Measurements from ENCODE around the gene PEAK1. TPM values are rescaled to one million over a fixed set of nuclear protein-coding genes. Genes with fewer than 3 reads are reported as not detected.

The PEAK1 gene
- total and polyA plus RNA-seq, 7 donors, result 4.0 to 32.1 (median 25.3) TPM

- intact Hi-C loops (cut with DNase I), result no loop called here
- WGBS, 3 donors, result 75 to 82% (median 77%) methylated on average over 7 of the region's 7 CpGs
Measured at GRCh38 chr15:77097248-77097721, 322.6 kb downstream of the PEAK1 start.

GRCh38 chr15:77096541-77096940 lies 323.4 kb downstream of the PEAK1 start:
- no peak for TF ChIP-seq CTCF (IDR thresholded peaks at IDR 0.05)
- no peak for DNase-seq
- Histone ChIP-seq H3K27me3 (ENCODE audit: insufficient read depth in 3 of 3, low read length in 2 of 3) (no peaks in the 10 kb centered on the region), H3K4me3 (no peak overlapping the region), H3K27ac (no peak overlapping the region), H3K36me3 (ENCODE audit: insufficient read depth in 1 of 2, low read depth in 1 of 2) (no peaks in the 10 kb centered on the region), H3K4me1 (no peaks in the 10 kb centered on the region), H3K9me3 (no peaks in the 10 kb centered on the region)
- intact Hi-C loops (cut with DNase I), result no loop called here
- no peak for ATAC-seq
- WGBS, 3 donors, result 87 to 91% (median 90%) methylated on average over 7 of the region's 7 CpGs

More at GRCh38 chr15:77097248-77097721, 322.6 kb downstream of the PEAK1 start:
- no peaks in the 10 kb centered on the region for H3K36me3 ChIP-seq (ENCODE audit: insufficient read depth in 1 of 2, low read depth in 1 of 2)
- no peak for ATAC-seq
- H3K9me3 ChIP-seq, result no peaks in the 10 kb centered on the region
- DNase-seq, result no peak
- H3K27me3 ChIP-seq (ENCODE audit: insufficient read depth in 3 of 3, low read length in 2 of 3), result no peaks in the 10 kb centered on the region
- no peaks in the 10 kb centered on the region for H3K4me1 ChIP-seq
- H3K27ac ChIP-seq, result no peak overlapping the region
- TF ChIP-seq CTCF (IDR thresholded peaks at IDR 0.05), result no peak
- no peak overlapping the region for H3K4me3 ChIP-seq

- Histone ChIP-seq H3K4me1 (no peaks in the 10 kb centered on the region), H3K27ac (no peak overlapping the region), H3K9me3 (no peaks in the 10 kb centered on the region), H3K27me3 (ENCODE audit: insufficient read depth in 3 of 3, low read length in 2 of 3) (no peaks in the 10 kb centered on the region), H3K4me3 (no peak overlapping the region), H3K36me3 (ENCODE audit: insufficient read depth in 1 of 2, low read depth in 1 of 2) (no peaks in the 10 kb centered on the region)
- 73 to 77% (median 73%) methylated on average over 4 of the region's 4 CpGs for WGBS, 3 donors
- DNase-seq (no peak), ATAC-seq (no peak)
- intact Hi-C loops (cut with DNase I), result no loop called here
- TF ChIP-seq CTCF (IDR thresholded peaks at IDR 0.05), result no peak
Measured at GRCh38 chr15:77096138-77096537, 323.8 kb downstream of the PEAK1 start.

- no peaks in the 10 kb centered on the region for H3K36me3 ChIP-seq (ENCODE audit: insufficient read depth in 1 of 2, low read depth in 1 of 2)
- no peaks in the 10 kb centered on the region for H3K9me3 ChIP-seq
- H3K4me3 ChIP-seq, result no peak overlapping the region
- no peak for TF ChIP-seq CTCF (IDR thresholded peaks at IDR 0.05)
- intact Hi-C loops (cut with DNase I), result loop anchor here in 1 of 2 donors (5.0 kb wide), 1 partner anchor 67 kb away; no protein-coding TSS in a partner anchor
- no peaks in the 10 kb centered on the region for H3K27me3 ChIP-seq (ENCODE audit: insufficient read depth in 3 of 3, low read length in 2 of 3)
- 72 to 96% (median 91%) methylated on average over 11 of the region's 11 CpGs for WGBS, 3 donors
- H3K27ac ChIP-seq, result no peak overlapping the region
- ATAC-seq, result no peak
- no peak for DNase-seq
- no peaks in the 10 kb centered on the region for H3K4me1 ChIP-seq
Measured at GRCh38 chr15:77094397-77095030, 325.4 kb downstream of the PEAK1 start.

- Histone ChIP-seq H3K9me3 (no peaks in the 10 kb centered on the region), H3K4me3 (no peak overlapping the region), H3K27ac (no peak overlapping the region), H3K36me3 (ENCODE audit: insufficient read depth in 1 of 2, low read depth in 1 of 2) (no peaks in the 10 kb centered on the region), H3K4me1 (no peaks in the 10 kb centered on the region), H3K27me3 (ENCODE audit: insufficient read depth in 3 of 3, low read length in 2 of 3) (no peaks in the 10 kb centered on the region)
- DNase-seq, result no peak
- TF ChIP-seq CTCF (IDR thresholded peaks at IDR 0.05), result no peak
- intact Hi-C loops (cut with DNase I), result loop anchor here in 1 of 2 donors (5.0 kb wide), 1 partner anchor 66 kb away; no protein-coding TSS in a partner anchor
- 86 to 94% (median 92%) methylated on average over 1 of the region's 1 CpG for WGBS, 3 donors
- no peak for ATAC-seq
Measured at GRCh38 chr15:77093436-77093835, 326.5 kb downstream of the PEAK1 start.
